ENCODE data around the gene FRG2.

DNA sequence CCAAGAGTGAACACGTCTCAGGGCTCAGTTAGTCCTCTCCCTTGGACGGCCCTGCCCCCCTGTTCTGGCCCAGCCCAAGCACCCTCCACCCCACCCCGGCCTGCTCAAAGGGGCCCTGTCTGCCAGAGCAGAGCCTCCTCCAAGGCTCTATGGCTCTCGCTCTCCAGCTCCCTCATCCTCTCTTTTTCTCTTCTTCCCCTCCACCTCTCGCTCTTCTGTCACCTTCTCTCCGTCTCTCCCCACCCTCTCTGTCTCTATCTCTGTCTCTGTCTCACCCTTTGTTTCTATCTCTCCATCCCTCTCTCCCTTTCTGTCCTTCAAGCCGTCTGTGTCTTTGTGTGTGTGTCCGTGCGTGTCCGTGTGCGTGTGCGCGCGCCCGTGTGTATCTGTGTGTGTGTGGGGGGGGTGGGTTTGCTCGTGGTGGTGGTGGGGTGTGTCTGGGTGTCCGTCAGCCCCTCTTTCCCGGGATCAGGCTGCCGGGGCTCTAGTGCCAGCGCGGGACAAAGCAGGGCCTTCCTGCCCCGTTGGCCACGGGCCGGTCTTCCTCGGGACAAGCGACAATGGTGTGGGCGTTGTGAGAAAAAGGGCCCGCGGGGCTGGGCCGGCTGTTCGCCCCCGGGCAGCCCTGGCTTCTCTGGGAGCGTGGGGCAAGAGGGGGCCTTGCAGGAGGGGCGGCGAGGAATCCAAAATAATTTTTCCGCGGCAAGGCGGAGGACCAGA lies 8.7 kb downstream of the FRG2 start:
- TF ChIP-seq, protein P1, sequence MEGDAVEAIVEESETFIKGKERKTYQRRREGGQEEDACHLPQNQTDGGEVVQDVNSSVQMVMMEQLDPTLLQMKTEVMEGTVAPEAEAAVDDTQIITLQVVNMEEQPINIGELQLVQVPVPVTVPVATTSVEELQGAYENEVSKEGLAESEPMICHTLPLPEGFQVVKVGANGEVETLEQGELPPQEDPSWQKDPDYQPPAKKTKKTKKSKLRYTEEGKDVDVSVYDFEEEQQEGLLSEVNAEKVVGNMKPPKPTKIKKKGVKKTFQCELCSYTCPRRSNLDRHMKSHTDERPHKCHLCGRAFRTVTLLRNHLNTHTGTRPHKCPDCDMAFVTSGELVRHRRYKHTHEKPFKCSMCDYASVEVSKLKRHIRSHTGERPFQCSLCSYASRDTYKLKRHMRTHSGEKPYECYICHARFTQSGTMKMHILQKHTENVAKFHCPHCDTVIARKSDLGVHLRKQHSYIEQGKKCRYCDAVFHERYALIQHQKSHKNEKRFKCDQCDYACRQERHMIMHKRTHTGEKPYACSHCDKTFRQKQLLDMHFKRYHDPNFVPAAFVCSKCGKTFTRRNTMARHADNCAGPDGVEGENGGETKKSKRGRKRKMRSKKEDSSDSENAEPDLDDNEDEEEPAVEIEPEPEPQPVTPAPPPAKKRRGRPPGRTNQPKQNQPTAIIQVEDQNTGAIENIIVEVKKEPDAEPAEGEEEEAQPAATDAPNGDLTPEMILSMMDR (IDR thresholded peaks at IDR 0.05) = no peak
- TF ChIP-seq POLR2A (IDR thresholded peaks at IDR 0.05) = no peak
